Erythroblast (primary cell): ENCODE measurements around the gene MAP2K6.

ENCODE experiments used
- GATA1 ChIP-seq: IDR thresholded peaks from 2 replicates; pipeline ENCODE4 v1.6.1; 2011; ENCODE audit warnings: low read depth, mild to moderate bottlenecking, control low read depth, low read length, moderate library complexity
- POLR2A ChIP-seq: IDR thresholded peaks from 2 replicates; pipeline ENCODE4 v1.6.1; 2011; ENCODE audit warnings: mild to moderate bottlenecking, low read length

- no peak for TF ChIP-seq POLR2A
- no peak for TF ChIP-seq GATA1
Observed at GRCh38 chr17:69471406-69471805, 56.9 kb downstream of the MAP2K6 start.
